ENCODE results near the gene MIPOL1. TPM values are rescaled to one million over a fixed set of nuclear protein-coding genes. Genes with fewer than 3 reads are reported as not detected.
"Not testable (repeated sequence)": the region's sequence is repeated elsewhere in the genome, so short reads cannot be mapped to it uniquely, and the experiment has no call there.

Gene MIPOL1
- total RNA-seq, 1 experiment from 2014 or later, result 13.1 TPM

DNA sequence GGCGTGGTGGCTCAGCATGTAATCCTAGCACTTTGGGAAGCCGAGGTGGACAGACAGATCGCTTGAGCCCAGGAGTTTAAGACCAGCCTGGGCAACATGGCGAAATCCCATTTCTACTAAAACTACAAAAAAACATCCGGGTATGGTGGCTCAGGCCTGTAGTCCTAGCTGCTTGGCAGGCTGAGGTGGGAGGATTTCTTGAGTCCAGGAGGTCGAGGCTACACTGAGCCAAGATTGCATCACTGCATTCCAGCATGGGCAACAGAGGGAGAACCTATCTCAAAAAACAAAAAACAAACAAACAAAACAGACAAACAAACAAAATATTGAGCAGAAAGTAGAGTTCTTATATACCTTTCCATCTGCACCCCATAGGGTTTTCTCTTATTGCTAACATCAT lies 16.3 kb upstream of the MIPOL1 start:
- ChIA-PET CTCF (no interaction called here), POLR2A (ENCODE audit: unreplicated experiment) (interaction anchor here (0.7 kb wide), 1 partner anchor 68 kb away, joined by 16 read pairs; no protein-coding TSS in a partner anchor)
- no peak overlapping the region for H3K27ac ChIP-seq
- no peaks in the 10 kb centered on the region for H3K27me3 ChIP-seq (ENCODE audit: insufficient read depth, low read depth)
- H3K4me1 ChIP-seq (replicated peaks; ENCODE audit: insufficient read depth), result no peaks in the 10 kb centered on the region
- no peak overlapping the region for H3K4me2 ChIP-seq
- no peaks in the 10 kb centered on the region for H3F3A ChIP-seq (ENCODE audit: insufficient read depth, low read depth)
- no peak overlapping the region for H2AFZ ChIP-seq
- H3K36me3 ChIP-seq (ENCODE audit: low read depth), result no peaks in the 10 kb centered on the region
- H3K79me2 ChIP-seq (ENCODE audit: low read depth), result no peaks in the 10 kb centered on the region
- no peaks in the 10 kb centered on the region for H4K20me1 ChIP-seq (ENCODE audit: insufficient read depth)
- intact Hi-C loops (cut with micrococcal nuclease; ENCODE audit: unreplicated experiment), result no loop called here
- BruUV-seq (replicated peaks), result no TSS peak
- no peak overlapping the region for H3K4me3 ChIP-seq
- H3K9me2 ChIP-seq (ENCODE audit: insufficient read depth), result no peaks in the 10 kb centered on the region
- no peaks in the 10 kb centered on the region for H3K9me3 ChIP-seq (ENCODE audit: insufficient read depth, low read depth)
- TF ChIP-seq, protein P1, sequence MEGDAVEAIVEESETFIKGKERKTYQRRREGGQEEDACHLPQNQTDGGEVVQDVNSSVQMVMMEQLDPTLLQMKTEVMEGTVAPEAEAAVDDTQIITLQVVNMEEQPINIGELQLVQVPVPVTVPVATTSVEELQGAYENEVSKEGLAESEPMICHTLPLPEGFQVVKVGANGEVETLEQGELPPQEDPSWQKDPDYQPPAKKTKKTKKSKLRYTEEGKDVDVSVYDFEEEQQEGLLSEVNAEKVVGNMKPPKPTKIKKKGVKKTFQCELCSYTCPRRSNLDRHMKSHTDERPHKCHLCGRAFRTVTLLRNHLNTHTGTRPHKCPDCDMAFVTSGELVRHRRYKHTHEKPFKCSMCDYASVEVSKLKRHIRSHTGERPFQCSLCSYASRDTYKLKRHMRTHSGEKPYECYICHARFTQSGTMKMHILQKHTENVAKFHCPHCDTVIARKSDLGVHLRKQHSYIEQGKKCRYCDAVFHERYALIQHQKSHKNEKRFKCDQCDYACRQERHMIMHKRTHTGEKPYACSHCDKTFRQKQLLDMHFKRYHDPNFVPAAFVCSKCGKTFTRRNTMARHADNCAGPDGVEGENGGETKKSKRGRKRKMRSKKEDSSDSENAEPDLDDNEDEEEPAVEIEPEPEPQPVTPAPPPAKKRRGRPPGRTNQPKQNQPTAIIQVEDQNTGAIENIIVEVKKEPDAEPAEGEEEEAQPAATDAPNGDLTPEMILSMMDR (conservative IDR thresholded peaks at IDR 0.05), result no peak
- TF ChIP-seq EZH2 (IDR thresholded peaks at IDR 0.05; ENCODE audit: low read depth), result no peak
- DNase-seq, result no peak

DNA sequence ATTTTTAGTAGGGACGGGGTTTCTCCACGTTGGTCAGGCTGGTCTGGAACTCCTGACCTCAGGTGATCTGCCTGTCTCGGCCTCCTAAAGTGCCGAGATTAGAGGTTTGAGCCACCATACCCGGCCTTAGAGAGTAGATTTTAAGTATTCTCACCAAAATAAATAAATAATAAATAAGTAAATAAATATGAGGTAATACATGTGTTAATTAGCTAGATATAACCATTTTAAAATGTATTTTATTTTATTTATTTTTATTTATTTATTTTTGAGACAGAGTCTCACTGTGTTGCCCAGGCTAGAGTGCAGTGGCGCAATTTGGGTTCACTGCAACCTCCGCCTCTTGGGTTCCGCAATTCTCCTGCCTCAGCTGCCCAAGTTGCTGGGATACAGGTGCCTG lies 13.2 kb upstream of the MIPOL1 start:
- H3K27me3 ChIP-seq (ENCODE audit: insufficient read depth, low read depth); H3K27ac ChIP-seq; H4K20me1 ChIP-seq (ENCODE audit: insufficient read depth); CTCF ChIA-PET; H3F3A ChIP-seq (ENCODE audit: insufficient read depth, low read depth); H3K36me3 ChIP-seq (ENCODE audit: low read depth); H3K4me2 ChIP-seq; DNase-seq; H3K4me3 ChIP-seq; H3K9me3 ChIP-seq (ENCODE audit: insufficient read depth, low read depth); intact Hi-C loops (cut with micrococcal nuclease; ENCODE audit: unreplicated experiment); BruUV-seq (replicated peaks); H2AFZ ChIP-seq; H3K79me2 ChIP-seq (ENCODE audit: low read depth); H3K4me1 ChIP-seq (replicated peaks; ENCODE audit: insufficient read depth); H3K9me2 ChIP-seq (ENCODE audit: insufficient read depth): not testable (repeated sequence)
- POLR2A ChIA-PET (ENCODE audit: unreplicated experiment), result interaction anchor here (0.6 kb wide), 1 partner anchor 1201 kb away, joined by 5 read pairs; no protein-coding TSS in a partner anchor

DNA sequence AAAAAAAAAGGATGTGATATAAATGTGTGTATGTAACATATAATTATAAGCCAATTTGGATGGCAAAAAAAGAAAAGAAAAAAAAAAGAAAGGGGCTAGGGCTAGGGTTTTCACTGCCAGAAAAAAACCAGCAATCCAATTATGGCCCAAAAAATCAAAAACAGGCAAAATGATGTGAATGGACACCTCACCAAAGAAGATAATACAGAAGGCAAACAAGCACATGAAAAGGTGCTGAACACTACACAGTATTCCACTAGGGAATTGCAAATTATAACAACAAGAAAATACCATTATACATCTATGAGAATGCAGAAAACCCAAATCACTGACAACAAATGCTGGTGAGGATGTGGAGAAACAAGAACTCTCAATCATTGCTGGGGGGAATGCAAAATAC lies 12.1 kb upstream of the MIPOL1 start:
- no peak overlapping the region for H3K4me3 ChIP-seq
- CTCF ChIA-PET, result no interaction called here
- no peaks in the 10 kb centered on the region for H3K79me2 ChIP-seq (ENCODE audit: low read depth)
- H2AFZ ChIP-seq, result no peak overlapping the region
- H4K20me1 ChIP-seq (ENCODE audit: insufficient read depth), result no peaks in the 10 kb centered on the region
- intact Hi-C loops (cut with micrococcal nuclease; ENCODE audit: unreplicated experiment), result no loop called here
- no peaks in the 10 kb centered on the region for H3K36me3 ChIP-seq (ENCODE audit: low read depth)
- H3K9me3 ChIP-seq (ENCODE audit: insufficient read depth, low read depth), result no peaks in the 10 kb centered on the region
- POLR2A ChIA-PET (ENCODE audit: unreplicated experiment), result no interaction called here
- no peaks in the 10 kb centered on the region for H3K27me3 ChIP-seq (ENCODE audit: insufficient read depth, low read depth)
- H3K4me1 ChIP-seq (replicated peaks; ENCODE audit: insufficient read depth), result no peaks in the 10 kb centered on the region
- H3K4me2 ChIP-seq, result no peak overlapping the region
- no peaks in the 10 kb centered on the region for H3F3A ChIP-seq (ENCODE audit: insufficient read depth, low read depth)
- no peak for TF ChIP-seq EZH2 (IDR thresholded peaks at IDR 0.05; ENCODE audit: low read depth)
- TF ChIP-seq, protein P1 (conservative IDR thresholded peaks at IDR 0.05), result no peak
- no peaks in the 10 kb centered on the region for H3K9me2 ChIP-seq (ENCODE audit: insufficient read depth)
- no TSS peak for BruUV-seq (replicated peaks)
- H3K27ac ChIP-seq, result no peak overlapping the region
- no peak for DNase-seq

DNA sequence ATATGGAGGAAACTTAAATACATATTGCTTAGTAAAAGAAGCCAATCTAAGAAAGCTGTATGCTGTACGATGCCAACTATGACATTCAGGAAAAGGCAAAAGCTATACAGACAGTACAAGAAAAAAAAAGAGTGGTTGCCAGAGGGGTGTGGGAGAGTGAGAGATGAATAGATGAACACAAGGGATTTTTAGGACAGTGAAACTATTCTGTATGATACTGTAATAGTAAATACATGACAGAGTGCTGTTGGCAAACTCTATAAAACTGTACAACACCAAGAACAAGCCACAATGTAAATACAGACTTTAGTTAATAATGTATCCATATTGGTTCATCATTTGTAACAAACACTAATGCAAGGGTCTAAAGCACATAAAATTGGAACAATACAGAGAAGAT lies 10.9 kb upstream of the MIPOL1 start:
- ChIA-PET CTCF (no interaction called here), POLR2A (ENCODE audit: unreplicated experiment) (no interaction called here)
- Histone ChIP-seq H3K79me2 (ENCODE audit: low read depth) (no peaks in the 10 kb centered on the region), H3K4me1 (replicated peaks; ENCODE audit: insufficient read depth) (no peaks in the 10 kb centered on the region), H3K4me3 (no peak overlapping the region), H3K9me3 (ENCODE audit: insufficient read depth, low read depth) (no peaks in the 10 kb centered on the region), H3K27ac (no peak overlapping the region), H3F3A (ENCODE audit: insufficient read depth, low read depth) (no peaks in the 10 kb centered on the region), H3K9me2 (ENCODE audit: insufficient read depth) (no peaks in the 10 kb centered on the region), H4K20me1 (ENCODE audit: insufficient read depth) (no peaks in the 10 kb centered on the region), H3K4me2 (no peak overlapping the region), H3K27me3 (ENCODE audit: insufficient read depth, low read depth) (no peaks in the 10 kb centered on the region), H3K36me3 (ENCODE audit: low read depth) (no peaks in the 10 kb centered on the region), H2AFZ (no peak overlapping the region)
- no TSS peak for BruUV-seq (replicated peaks)
- TF ChIP-seq EZH2 (IDR thresholded peaks at IDR 0.05; ENCODE audit: low read depth), result no peak
- TF ChIP-seq, protein P1 (conservative IDR thresholded peaks at IDR 0.05), result no peak
- no peak for DNase-seq
- intact Hi-C loops (cut with micrococcal nuclease; ENCODE audit: unreplicated experiment), result no loop called here
